VCaP (cell line): ENCODE measurements around the gene KRT16.
"Not testable (repeated sequence)": the region's sequence is repeated elsewhere in the genome, so short reads cannot be mapped to it uniquely, and the experiment has no call there.

Source experiments
- H3K27ac ChIP-seq: fragments of 450-650 bp; 2 replicates; pipeline ENCODE4 v1.5.1; 2017
- TF ChIP-seq, protein P1 (sequence below): fragments of 450-650 bp; conservative IDR thresholded peaks from 2 replicates; pipeline ENCODE4 v1.5.1; 2017; ENCODE audit warnings: mild to moderate bottlenecking, moderate library complexity

KRT16 gene

GRCh38 chr17:41620583-41621434, 8.2 kb upstream of the KRT16 start:
- no peak overlapping the region for H3K27ac ChIP-seq
- TF ChIP-seq, protein P1, sequence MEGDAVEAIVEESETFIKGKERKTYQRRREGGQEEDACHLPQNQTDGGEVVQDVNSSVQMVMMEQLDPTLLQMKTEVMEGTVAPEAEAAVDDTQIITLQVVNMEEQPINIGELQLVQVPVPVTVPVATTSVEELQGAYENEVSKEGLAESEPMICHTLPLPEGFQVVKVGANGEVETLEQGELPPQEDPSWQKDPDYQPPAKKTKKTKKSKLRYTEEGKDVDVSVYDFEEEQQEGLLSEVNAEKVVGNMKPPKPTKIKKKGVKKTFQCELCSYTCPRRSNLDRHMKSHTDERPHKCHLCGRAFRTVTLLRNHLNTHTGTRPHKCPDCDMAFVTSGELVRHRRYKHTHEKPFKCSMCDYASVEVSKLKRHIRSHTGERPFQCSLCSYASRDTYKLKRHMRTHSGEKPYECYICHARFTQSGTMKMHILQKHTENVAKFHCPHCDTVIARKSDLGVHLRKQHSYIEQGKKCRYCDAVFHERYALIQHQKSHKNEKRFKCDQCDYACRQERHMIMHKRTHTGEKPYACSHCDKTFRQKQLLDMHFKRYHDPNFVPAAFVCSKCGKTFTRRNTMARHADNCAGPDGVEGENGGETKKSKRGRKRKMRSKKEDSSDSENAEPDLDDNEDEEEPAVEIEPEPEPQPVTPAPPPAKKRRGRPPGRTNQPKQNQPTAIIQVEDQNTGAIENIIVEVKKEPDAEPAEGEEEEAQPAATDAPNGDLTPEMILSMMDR: no peak

- not testable (repeated sequence) for H3K27ac ChIP-seq
Measured at GRCh38 chr17:41619927-41620582, 7.5 kb upstream of the KRT16 start.

DNA sequence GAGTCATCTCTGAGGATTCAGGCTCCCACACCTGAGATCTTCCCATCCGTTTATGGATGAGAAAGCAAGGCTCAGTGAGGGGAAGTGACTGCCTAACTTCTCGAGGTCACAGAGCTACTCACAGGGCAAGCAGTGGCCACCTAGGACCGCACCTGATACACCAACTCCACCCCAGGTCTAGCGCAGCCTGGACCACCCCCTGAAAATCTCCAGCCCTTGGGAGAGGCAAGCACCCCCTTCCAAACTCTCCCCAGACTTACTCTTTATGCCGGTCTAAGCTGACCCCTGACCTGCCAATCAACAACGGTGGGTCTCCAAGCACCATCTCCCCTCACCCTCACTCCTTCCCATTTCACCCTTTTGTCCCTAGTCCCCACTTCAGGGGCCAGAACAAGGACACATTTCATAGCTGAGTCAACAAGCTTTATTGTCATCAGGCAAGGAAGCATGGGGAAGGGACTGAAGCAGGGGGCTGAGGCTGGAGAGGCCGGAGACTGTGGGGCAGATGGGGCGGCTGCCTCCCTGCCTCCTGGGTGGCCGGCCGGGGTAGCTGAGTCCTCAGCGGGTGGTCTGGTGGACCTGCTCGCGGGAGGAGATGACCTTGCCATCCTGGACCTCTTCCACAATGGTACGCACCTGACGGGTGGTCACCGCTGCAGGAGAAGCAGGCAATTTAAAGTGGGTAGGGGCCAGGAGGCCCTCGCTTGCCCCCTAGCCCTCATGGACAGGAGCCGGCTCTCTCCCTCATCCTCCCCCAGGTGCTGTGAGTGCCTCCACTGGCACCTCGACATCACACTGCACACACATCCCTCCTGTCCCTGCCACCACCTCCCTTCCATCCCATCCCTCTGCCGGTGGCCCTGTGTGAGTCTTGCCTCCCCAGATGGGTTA, 6.7 kb upstream of the KRT16 start:
- TF ChIP-seq, protein P1: no peak
- no peak overlapping the region for H3K27ac ChIP-seq

GRCh38 chr17:41618341-41619035, 5.9 kb upstream of the KRT16 start:
- no peak overlapping the region for H3K27ac ChIP-seq
- TF ChIP-seq, protein P1: no peak

GRCh38 chr17:41617698-41618097, 5.1 kb upstream of the KRT16 start:
- TF ChIP-seq, protein P1: no peak
- H3K27ac ChIP-seq: no peak overlapping the region

GRCh38 chr17:41617136-41617535, 4.6 kb upstream of the KRT16 start:
- H3K27ac ChIP-seq: no peak overlapping the region
- TF ChIP-seq, protein P1: no peak

GRCh38 chr17:41616486-41616885, 3.9 kb upstream of the KRT16 start:
- not testable (repeated sequence) for H3K27ac ChIP-seq

DNA sequence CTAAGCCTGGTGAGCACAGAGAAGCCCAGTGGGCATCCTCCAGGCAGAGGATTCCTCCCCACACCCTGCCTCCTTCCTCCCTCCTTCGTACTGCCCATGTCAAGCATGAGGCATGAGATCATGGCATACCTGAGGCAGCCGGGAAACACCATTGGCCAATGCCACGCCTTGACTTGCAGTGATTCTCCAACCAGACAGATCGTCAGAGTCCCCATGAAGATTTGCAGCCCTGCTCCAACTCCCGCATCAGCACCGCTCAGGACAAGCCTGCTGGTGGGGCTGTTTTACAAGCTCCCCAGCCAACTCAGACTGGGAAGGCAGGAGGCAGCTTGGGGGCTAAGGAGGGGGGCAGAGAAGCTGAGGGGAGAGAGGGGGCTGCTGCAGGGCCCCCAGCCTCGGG, 2.9 kb upstream of the KRT16 start:
- H3K27ac ChIP-seq: no peak overlapping the region
- TF ChIP-seq, protein P1: no peak

- not testable (repeated sequence) for H3K27ac ChIP-seq
Measured at GRCh38 chr17:41614767-41615166, 2.2 kb upstream of the KRT16 start.
